Hematopoietic multipotent progenitor cell treated with erythropoietin and hydrocortisone succinate and interleukin-3 and kit ligand, for 4 days (in vitro differentiated cells): ENCODE measurements around the gene ARID1B.

Experiments
- DNase-seq: peaks from one replicate; pipeline ENCODE4 v3.0.0-alpha.2; 2015

The ARID1B gene

DNA sequence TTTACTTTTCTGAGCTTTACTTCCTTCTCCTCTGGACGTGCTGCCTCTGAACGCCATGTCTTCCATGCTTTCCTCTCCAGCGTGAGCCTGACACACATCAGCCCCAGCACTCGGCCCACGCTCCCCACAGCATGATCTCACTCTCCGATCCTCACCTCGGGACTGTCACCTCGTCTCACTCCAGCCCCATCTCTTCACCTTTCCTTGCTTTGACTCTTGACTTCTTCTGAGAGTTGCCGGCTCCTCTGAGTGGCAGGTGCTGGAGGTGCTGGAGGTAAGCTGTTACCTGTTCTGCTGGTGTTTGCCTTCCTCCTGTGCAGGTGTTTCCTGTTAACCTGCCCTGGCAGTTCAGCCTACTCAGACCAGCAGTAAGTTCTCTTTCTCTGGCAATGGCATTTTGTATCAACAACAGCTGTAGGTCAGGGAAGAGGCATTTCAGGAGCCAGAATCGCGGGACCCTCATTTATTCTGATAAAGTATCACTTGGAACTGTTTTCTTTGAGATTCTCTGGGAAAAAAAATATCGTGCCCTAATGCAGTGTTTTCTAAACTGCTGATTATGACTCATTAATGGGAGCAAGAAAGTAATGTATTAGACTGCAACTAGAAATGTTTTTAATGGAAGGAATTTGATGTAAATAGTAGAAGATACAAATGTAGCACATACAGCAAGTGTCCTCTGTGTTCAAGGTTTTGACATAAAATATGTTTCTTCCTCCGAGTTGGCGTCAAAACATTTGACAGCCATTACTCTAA, 106.5 kb downstream of the ARID1B start:
- peak; percentile 36 for DNase-seq

GRCh38 chr6:156884306-156884705, 107.1 kb downstream of the ARID1B start:
- no peak for DNase-seq

GRCh38 chr6:156885562-156885961, 108.4 kb downstream of the ARID1B start:
- DNase-seq, result no peak

DNA sequence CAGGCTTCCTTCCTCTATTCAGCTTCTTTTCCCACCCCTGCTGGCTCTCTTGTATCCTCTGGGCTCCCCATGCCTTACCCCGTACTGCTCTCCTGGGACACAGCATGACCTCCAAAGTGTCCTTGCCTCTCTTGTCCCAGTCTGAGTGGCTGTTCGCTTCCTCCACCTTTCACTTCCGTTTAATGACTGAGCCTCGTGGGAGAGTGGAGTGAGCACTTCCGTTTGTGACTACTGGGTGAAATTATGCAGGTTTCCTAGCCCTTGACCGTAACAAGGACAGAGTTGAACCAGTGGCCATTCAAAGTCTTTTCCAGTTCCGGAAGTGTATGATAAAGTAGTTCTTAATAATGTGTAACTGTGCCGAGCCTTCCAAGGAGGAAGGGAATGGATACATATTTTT, 109.2 kb downstream of the ARID1B start:
- DNase-seq, result no peak

GRCh38 chr6:156887623-156888269, 110.6 kb downstream of the ARID1B start:
- DNase-seq, result peak; percentile 49

GRCh38 chr6:156889469-156889868, 112.3 kb downstream of the ARID1B start:
- DNase-seq, result no peak

- no peak for DNase-seq
These were observed 112.8 kb downstream of the ARID1B start for GRCh38 chr6:156889986-156890385.

- no peak for DNase-seq
These were observed 113.6 kb downstream of the ARID1B start for GRCh38 chr6:156890627-156891314.

GRCh38 chr6:156897907-156898531, 120.8 kb downstream of the ARID1B start:
- no peak for DNase-seq

DNA sequence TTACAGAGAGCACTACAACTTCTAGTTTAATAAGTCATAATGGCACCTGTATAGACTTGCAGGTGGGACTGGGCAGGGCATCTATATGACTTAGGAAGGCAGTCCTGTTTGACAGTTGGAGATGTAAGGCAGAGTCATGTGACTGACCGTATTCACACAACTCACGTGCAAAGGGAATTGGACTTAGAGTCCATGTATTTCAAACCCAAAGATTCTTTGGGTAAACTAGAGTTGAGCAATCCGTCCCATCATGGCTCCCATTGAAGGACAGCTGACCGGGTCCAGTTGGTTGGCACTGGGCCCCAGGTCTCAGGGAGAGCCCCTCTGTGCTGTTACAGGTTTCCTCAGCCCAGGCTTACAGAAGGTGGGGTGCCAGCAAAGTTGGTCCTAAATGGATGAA, 121.9 kb downstream of the ARID1B start:
- no peak for DNase-seq

DNA sequence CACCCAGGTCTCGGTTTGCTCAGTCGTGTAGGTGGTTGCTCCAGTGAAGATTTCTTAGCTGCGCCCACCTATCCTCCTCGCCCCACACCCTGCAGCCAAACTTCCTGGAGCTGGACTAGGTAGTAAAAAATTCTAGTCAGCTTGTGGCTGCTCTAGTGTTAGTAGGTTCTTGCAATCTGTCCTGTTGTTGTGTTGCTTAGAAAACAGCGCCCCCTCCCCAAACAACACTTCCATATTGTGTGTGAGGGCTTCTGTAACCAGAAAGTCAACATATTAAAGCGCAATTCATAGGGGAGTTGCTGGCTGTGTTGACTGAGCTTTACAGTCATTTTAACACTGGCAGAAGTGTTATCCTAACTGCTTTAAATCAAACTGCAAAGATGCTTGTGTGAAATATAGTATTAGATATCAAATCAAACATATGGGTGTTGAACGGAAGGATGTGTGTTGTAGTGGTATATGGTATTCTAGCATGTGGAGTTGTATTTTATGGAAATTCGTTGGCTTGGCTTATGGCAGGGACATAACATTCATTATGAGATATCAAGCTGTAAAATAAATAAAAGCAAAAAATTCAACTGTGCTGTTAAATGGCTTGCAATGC, 122.5 kb downstream of the ARID1B start:
- DNase-seq, result no peak

DNA sequence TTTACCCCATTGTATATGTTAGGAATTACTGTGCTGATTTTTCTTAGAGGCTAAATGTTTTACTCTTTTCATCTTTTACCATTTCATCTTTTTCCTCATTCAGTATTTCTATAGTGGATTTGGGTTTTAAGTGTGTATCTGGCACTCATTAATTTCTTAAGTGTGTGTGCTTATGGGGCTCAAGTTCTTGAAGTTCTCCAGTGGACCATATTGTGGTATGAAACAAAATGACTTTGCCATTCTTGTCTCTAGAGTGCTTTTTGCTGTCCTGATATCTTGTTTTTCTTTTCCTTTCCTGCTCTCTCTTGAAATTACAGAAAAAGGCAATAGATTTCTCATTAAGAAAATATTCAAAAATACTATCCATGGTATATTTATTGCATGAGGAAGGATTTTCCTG, 123.1 kb downstream of the ARID1B start:
- DNase-seq, result no peak

GRCh38 chr6:156901309-156902019, 124.3 kb downstream of the ARID1B start:
- no peak for DNase-seq

- DNase-seq, result no peak
These were observed 125.6 kb downstream of the ARID1B start for GRCh38 chr6:156902782-156903181.

GRCh38 chr6:156904176-156904967, 127.2 kb downstream of the ARID1B start:
- no peak for DNase-seq

DNA sequence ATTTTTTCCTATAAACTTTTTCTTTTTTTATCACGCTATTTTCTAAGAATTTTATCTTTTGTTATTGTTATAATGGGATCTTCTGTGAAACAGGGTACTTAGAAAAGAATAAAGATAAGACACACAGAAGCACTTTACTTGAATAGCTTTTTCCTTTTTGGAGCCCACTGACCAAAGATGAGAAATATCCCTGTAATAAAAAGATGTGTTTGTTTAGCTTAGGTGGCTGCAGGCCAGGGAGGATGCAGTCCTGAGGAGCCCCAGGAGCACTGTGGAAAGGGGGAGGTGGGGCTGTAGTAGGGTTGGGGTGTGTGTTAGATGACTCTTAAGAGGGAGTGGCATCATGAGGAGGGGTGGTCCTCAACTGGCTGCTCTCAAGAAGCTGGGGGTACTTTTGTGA, 128.6 kb downstream of the ARID1B start:
- no peak for DNase-seq

GRCh38 chr6:156906451-156906850, 129.3 kb downstream of the ARID1B start:
- DNase-seq, result no peak

DNA sequence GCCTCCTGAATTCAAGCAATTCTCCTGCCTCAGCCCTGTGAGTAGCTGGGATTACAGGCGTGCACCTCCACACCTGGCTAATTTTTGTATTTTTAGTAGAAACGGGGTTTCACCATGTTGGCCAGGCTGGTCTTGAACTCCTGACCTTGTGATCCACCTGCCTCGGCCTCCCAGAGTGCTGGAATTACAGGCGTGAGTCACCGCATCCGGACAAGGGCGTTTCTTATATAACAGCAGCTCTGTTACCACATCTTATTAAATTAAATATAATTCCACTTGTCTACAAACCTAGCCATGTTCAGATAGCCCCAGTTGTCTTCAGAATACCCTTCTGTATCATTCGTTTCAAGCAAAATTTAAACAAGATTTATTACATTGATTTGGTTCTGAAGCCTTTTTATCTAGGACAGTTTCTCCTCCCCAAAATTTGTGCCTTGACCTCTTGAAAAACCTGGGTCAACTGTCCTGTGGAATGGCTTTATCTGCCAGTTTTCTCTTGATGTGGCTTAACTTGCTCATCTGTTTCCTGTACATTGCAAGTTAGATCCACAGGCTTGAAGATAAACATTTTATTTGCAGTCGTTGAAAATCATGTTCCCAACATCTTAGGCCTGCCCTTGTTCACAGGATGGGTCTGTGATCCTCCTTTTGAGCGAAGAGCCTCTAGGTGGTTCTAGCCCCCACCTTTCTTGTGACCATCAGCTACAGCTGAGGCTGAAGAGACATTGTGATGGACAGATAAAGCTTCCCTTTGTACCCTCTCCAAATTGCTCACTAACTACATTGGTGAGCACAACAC, 132.2 kb downstream of the ARID1B start:
- DNase-seq, result peak; percentile 36

- no peak for DNase-seq
These were observed 132.8 kb downstream of the ARID1B start for GRCh38 chr6:156910011-156910334.

DNA sequence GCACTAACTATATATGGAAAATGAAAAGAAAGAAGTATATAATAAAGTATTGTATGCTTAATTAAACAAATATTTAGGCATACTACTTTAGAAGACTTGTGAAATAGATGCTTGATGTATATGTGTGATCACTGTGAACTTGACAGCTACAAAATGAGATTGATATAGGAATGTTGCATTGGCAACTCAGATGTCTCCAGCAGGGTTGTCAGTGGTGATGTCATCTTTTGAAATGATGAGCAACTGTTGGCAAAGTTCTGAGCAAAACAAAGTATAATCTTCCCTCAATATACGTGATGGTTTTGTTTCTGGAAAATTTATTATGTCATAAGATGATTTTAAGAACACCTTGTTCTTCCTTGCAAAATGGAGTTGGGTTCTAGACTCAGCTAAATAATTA, 133.8 kb downstream of the ARID1B start:
- no peak for DNase-seq

GRCh38 chr6:156911581-156911980, 134.4 kb downstream of the ARID1B start:
- no peak for DNase-seq
